GM23248 (cell line): ENCODE measurements around the gene CLIC5. TPM values are rescaled to one million over a fixed set of nuclear protein-coding genes. Genes with fewer than 3 reads are reported as not detected.

ENCODE experiments used
- DNase-seq: peaks from one replicate; pipeline ENCODE4 v3.0.0-alpha.2; 2015
- H2AFZ ChIP-seq: fragments of 200-600 bp; sonication (generic); 2 replicates; pipeline ENCODE4 v1.6.1; 2016; ENCODE audit warnings: antibody characterized with exemption
- H3F3A ChIP-seq: fragments of 200-600 bp; sonication (generic); 2 replicates; pipeline ENCODE4 v1.6.1; 2016; ENCODE audit warnings: mild to moderate bottlenecking, antibody characterized with exemption, mixed run types; ENCODE audit not compliant: insufficient read depth
- H3K27ac ChIP-seq: fragments of 200-600 bp; sonication (generic); 2 replicates; pipeline ENCODE4 v1.5.1; 2016; ENCODE audit warnings: mild to moderate bottlenecking
- H3K27me3 ChIP-seq: fragments of 200-600 bp; sonication (generic); replicated peaks from 2 replicates; pipeline ENCODE4 v1.6.1; 2016; ENCODE audit warnings: mild to moderate bottlenecking; ENCODE audit not compliant: insufficient read depth
- H3K36me3 ChIP-seq: fragments of 200-600 bp; sonication (generic); 2 replicates; pipeline ENCODE4 v1.6.1; 2016; ENCODE audit warnings: low read depth, mild to moderate bottlenecking
- H3K4me1 ChIP-seq: fragments of 200-600 bp; sonication (generic); 2 replicates; pipeline ENCODE4 v1.6.1; 2016; ENCODE audit warnings: mild to moderate bottlenecking; ENCODE audit not compliant: insufficient read depth
- H3K4me2 ChIP-seq: fragments of 200-600 bp; sonication (generic); one replicate; pipeline ENCODE4 v1.6.1; 2016; ENCODE audit warnings: mild to moderate bottlenecking; ENCODE audit not compliant: unreplicated experiment
- H3K4me3 ChIP-seq: fragments of 200-600 bp; sonication (generic); 2 replicates; pipeline ENCODE4 v1.5.1; 2016; ENCODE audit warnings: mild to moderate bottlenecking
- H3K79me2 ChIP-seq: fragments of 200-600 bp; sonication (generic); 2 replicates; pipeline ENCODE4 v1.6.1; 2016; ENCODE audit warnings: mild to moderate bottlenecking; ENCODE audit not compliant: insufficient read depth
- H3K9ac ChIP-seq: fragments of 200-600 bp; sonication (generic); 2 replicates; pipeline ENCODE4 v1.6.1; 2016; ENCODE audit warnings: mild to moderate bottlenecking
- H3K9me2 ChIP-seq: fragments of 200-600 bp; sonication (generic); 2 replicates; pipeline ENCODE4 v1.6.1; 2016; ENCODE audit warnings: mixed run types, mild to moderate bottlenecking, moderate library complexity; ENCODE audit not compliant: insufficient read depth
- H3K9me3 ChIP-seq: fragments of 200-600 bp; sonication (generic); one replicate; pipeline ENCODE4 v1.6.1; 2017; ENCODE audit warnings: low read depth
- H4K20me1 ChIP-seq: fragments of 200-600 bp; sonication (generic); 2 replicates; pipeline ENCODE4 v1.6.0; 2016; ENCODE audit not compliant: insufficient read depth
- EZH2 ChIP-seq: fragments of 200-600 bp; sonication (generic); IDR thresholded peaks from 2 replicates; pipeline ENCODE4 v1.6.1; 2018; ENCODE audit warnings: antibody characterized with exemption, mild to moderate bottlenecking; ENCODE audit not compliant: insufficient read depth, poor library complexity, severe bottlenecking
- EZH2phosphoT487 ChIP-seq: fragments of 200-600 bp; sonication (generic); IDR thresholded peaks from 2 replicates; pipeline ENCODE4 v1.6.1; 2018; ENCODE audit warnings: antibody characterized with exemption, moderate library complexity, mild to moderate bottlenecking, low read depth; ENCODE audit not compliant: insufficient read depth
- WGBS, 2 experiments: methylation state at CpG; one replicate each; pipeline ENCODE4 v1.1.6; 2015 to 2017; ENCODE audit warnings: low lambda C conversion rate in 2 of 2, low coverage in 1 of 2; ENCODE audit errors: missing lambda C conversion rate in 2 of 2; 5-methylcytosine and 5-hydroxymethylcytosine counted together
- in situ Hi-C: fragments of 300-500 bp; cut with MboI; formaldehyde crosslinking; loops from 2 replicates; pipeline ENCODE4 v1.15.0; 2020
- polyA plus RNA-seq: library from polyadenylated mRNA; unstranded; fragments of >200 nt; fragmentation: Nextera tagmentation; extraction: Ambion mirVana; gene quantifications from 2 replicates; pipeline ENCODE4 v1.2.1, GENCODE V29; 2016
- total RNA-seq: library from RNA; depleted of rRNA; stranded (reverse); fragments of >200 nt; shearing (Covaris generic); gene quantifications from 2 replicates; pipeline ENCODE4 v1.2.3, GENCODE V29; 2014

Gene CLIC5
- total and polyA plus RNA-seq, 2 experiments from 2014 or later = not detected

- Histone ChIP-seq H2AFZ (no peak overlapping the region), H3K4me2 (no peak overlapping the region), H3K4me3 (no peak overlapping the region), H3K27me3 (peaks cover 58% of the 10 kb centered on the region), H3F3A (no peaks in the 10 kb centered on the region), H3K9me2 (no peaks in the 10 kb centered on the region), H3K4me1 (no peaks in the 10 kb centered on the region), H3K36me3 (no peaks in the 10 kb centered on the region), H4K20me1 (no peaks in the 10 kb centered on the region), H3K9ac (no peak overlapping the region), H3K9me3 (no peaks in the 10 kb centered on the region), H3K79me2 (no peaks in the 10 kb centered on the region), H3K27ac (no peak overlapping the region)
- TF ChIP-seq EZH2 (no peak), EZH2phosphoT487 (no peak)
- no peak for DNase-seq
- WGBS, 2 experiments = 63 to 65% methylated on average over 8 of the region's 8 CpGs
- in situ Hi-C loops = no loop called here
Observed at GRCh38 chr6:46016063-46016608, 476 bp upstream of the CLIC5 start.

DNA sequence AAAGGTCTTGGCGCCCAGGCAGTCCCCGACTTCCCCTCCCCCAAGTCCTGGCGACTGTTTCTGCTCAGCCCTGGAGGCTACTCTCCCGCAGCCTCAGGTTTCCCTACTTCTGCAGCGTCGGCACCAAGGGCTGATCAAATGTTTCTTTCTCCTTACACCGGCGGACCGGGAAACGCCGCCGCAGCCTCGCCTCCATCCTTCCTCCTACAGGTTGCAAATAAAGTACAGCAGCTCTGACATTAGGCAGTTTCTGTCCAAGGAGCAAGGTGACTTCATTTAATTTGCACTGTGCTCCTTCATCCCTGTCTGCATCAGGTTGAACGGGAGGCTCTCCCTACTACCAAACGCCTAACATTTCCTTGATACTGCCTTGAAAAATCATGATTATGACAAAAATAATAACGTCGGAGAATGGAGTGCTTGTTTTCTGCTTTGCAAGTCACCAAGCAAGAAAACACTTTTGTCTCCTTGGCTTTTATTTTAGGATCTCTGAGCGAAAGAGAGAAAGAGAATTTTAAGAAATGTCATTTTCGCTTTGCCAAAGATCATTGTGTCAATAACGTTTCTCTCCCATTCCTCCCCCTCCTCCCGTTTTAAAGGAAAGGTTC, 1.0 kb downstream of the CLIC5 start:
- no peak overlapping the region for H3K4me3 ChIP-seq
- no peaks in the 10 kb centered on the region for H3K4me1 ChIP-seq
- in situ Hi-C loops = no loop called here
- DNase-seq = no peak
- 56 to 57% methylated on average over 21 of the region's 21 CpGs for WGBS, 2 experiments
- no peaks in the 10 kb centered on the region for H3K36me3 ChIP-seq
- no peak overlapping the region for H3K9ac ChIP-seq
- no peak overlapping the region for H3K4me2 ChIP-seq
- H3K9me2 ChIP-seq = no peaks in the 10 kb centered on the region
- H3K27ac ChIP-seq = no peak overlapping the region
- no peaks in the 10 kb centered on the region for H3K9me3 ChIP-seq
- no peaks in the 10 kb centered on the region for H3F3A ChIP-seq
- TF ChIP-seq EZH2phosphoT487 (0 out of 2 replicates have a peak, but pooled peaks have one; percentile 29), EZH2 (no peak)
- H3K27me3 ChIP-seq = peaks cover 58% of the 10 kb centered on the region
- no peaks in the 10 kb centered on the region for H4K20me1 ChIP-seq
- no peak overlapping the region for H2AFZ ChIP-seq
- no peaks in the 10 kb centered on the region for H3K79me2 ChIP-seq

GRCh38 chr6:46014046-46014445, 1.6 kb downstream of the CLIC5 start:
- H3K4me1 ChIP-seq = no peaks in the 10 kb centered on the region
- peaks cover 58% of the 10 kb centered on the region for H3K27me3 ChIP-seq
- no peak for DNase-seq
- H3K9me3 ChIP-seq = no peaks in the 10 kb centered on the region
- 98 to 100% methylated on average over 2 of the region's 2 CpGs for WGBS, 2 experiments
- H3K9ac ChIP-seq = no peak overlapping the region
- no peaks in the 10 kb centered on the region for H4K20me1 ChIP-seq
- no peak overlapping the region for H2AFZ ChIP-seq
- no peaks in the 10 kb centered on the region for H3F3A ChIP-seq
- no peaks in the 10 kb centered on the region for H3K9me2 ChIP-seq
- TF ChIP-seq EZH2 (peak; percentile 20), EZH2phosphoT487 (no peak)
- H3K79me2 ChIP-seq = no peaks in the 10 kb centered on the region
- no peaks in the 10 kb centered on the region for H3K36me3 ChIP-seq
- H3K27ac ChIP-seq = no peak overlapping the region
- in situ Hi-C loops = no loop called here
- no peak overlapping the region for H3K4me3 ChIP-seq
- no peak overlapping the region for H3K4me2 ChIP-seq

- Histone ChIP-seq H2AFZ (no peak overlapping the region), H3K4me1 (no peaks in the 10 kb centered on the region), H3K79me2 (no peaks in the 10 kb centered on the region), H3K9me2 (no peaks in the 10 kb centered on the region), H3K9me3 (no peaks in the 10 kb centered on the region), H3F3A (no peaks in the 10 kb centered on the region), H3K27me3 (peaks cover 59% of the 10 kb centered on the region), H3K4me3 (no peak overlapping the region), H3K9ac (no peak overlapping the region), H3K27ac (no peak overlapping the region), H4K20me1 (no peaks in the 10 kb centered on the region), H3K4me2 (no peak overlapping the region), H3K36me3 (no peaks in the 10 kb centered on the region)
- 66 to 69% methylated on average over 4 of the region's 4 CpGs for WGBS, 2 experiments
- TF ChIP-seq EZH2phosphoT487 = no peak
- TF ChIP-seq EZH2 = no peak
- in situ Hi-C loops = no loop called here
- no peak for DNase-seq
Observed at GRCh38 chr6:46013639-46014038, 2.0 kb downstream of the CLIC5 start.

DNA sequence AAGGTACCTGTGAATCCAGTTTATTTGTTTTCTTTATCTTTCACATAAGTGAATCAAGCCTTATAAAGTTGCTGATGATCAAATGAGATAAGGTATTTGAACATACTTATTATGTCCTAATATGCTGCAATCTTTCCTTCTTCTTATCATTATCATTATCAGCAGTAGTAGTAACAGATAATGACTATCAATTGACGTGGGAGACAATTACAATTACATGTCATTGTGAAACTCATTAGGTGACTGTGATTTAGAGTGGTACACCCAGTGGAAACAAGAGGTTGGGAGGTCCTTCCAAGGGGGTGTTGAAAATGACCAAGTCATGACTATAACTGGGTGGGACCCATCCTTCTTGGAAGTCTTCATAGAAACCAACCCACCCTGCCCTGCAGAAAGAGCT, 2.8 kb downstream of the CLIC5 start:
- no peak for TF ChIP-seq EZH2
- no peak for TF ChIP-seq EZH2phosphoT487
- no peak overlapping the region for H3K27ac ChIP-seq
- H3K9me2 ChIP-seq = no peaks in the 10 kb centered on the region
- no peak overlapping the region for H2AFZ ChIP-seq
- no peaks in the 10 kb centered on the region for H3K9me3 ChIP-seq
- H3K9ac ChIP-seq = no peak overlapping the region
- no peaks in the 10 kb centered on the region for H3K4me1 ChIP-seq
- no peaks in the 10 kb centered on the region for H3F3A ChIP-seq
- H4K20me1 ChIP-seq = no peaks in the 10 kb centered on the region
- H3K4me2 ChIP-seq = no peak overlapping the region
- H3K4me3 ChIP-seq = no peak overlapping the region
- in situ Hi-C loops = no loop called here
- peaks cover 60% of the 10 kb centered on the region for H3K27me3 ChIP-seq
- 18 to 32% methylated on average over 1 of the region's 1 CpG for WGBS, 2 experiments
- DNase-seq = no peak
- H3K79me2 ChIP-seq = no peaks in the 10 kb centered on the region
- H3K36me3 ChIP-seq = no peaks in the 10 kb centered on the region
